H1 (cell line): Measurements from ENCODE around the gene TMEM108. TPM values are rescaled to one million over a fixed set of nuclear protein-coding genes. Genes with fewer than 3 reads are reported as not detected.

Source experiments
- CTCF ChIA-PET: fragments of 300-600 bp; sonication (Branson Sonifier 250); formaldehyde crosslinking; loops from one replicate; lab custom pipeline; 2021; ENCODE audit not compliant: partially characterized antibody; lab: Charles Lee
- POLR2A ChIA-PET: fragments of 300-600 bp; sonication (Branson Sonifier 250); formaldehyde crosslinking; loops from one replicate; lab custom pipeline; 2021; ENCODE audit warnings: inconsistent platforms; ENCODE audit not compliant: partially characterized antibody; lab: Charles Lee
- DNase-seq, 2 experiments: peaks; one replicate each; pipeline versions ENCODE4 v3.0.0 to v3.0.0-alpha.2; 2010 to 2022; ENCODE audit warnings: low spot score in 2 of 2, low read depth in 1 of 2, mixed read lengths in 1 of 2
- FAIRE-seq: peaks from 2 replicates; lab custom pipeline; 2011; peaks lifted over from hg19 to GRCh38; lab: Jason Lieb, UNC
- H2AFZ ChIP-seq: 2 replicates; pipeline ENCODE4 v1.8.1; 2012; ENCODE audit warnings: low read length, inconsistent platforms
- H2AK5ac ChIP-seq: 2 replicates; pipeline ENCODE4 v1.6.1; 2013; ENCODE audit warnings: low read depth, low read length
- H2BK120ac ChIP-seq: replicated peaks from 2 replicates; pipeline ENCODE3; 2013; ENCODE audit warnings: low read depth, low read length, inconsistent platforms
- H2BK12ac ChIP-seq: 2 replicates; pipeline ENCODE4 v1.6.1; 2013; ENCODE audit warnings: low read depth, low read length
- H2BK15ac ChIP-seq: 2 replicates; pipeline ENCODE4 v1.6.1; 2013; ENCODE audit warnings: low read length
- H2BK20ac ChIP-seq: 2 replicates; pipeline ENCODE4 v1.6.1; 2013; ENCODE audit warnings: low read length
- H2BK5ac ChIP-seq: 2 replicates; pipeline ENCODE4 v1.6.1; 2013; ENCODE audit warnings: low read depth, low read length
- H3K14ac ChIP-seq: 2 replicates; pipeline ENCODE4 v1.6.1; 2013; ENCODE audit warnings: inconsistent platforms; ENCODE audit not compliant: insufficient read length
- H3K18ac ChIP-seq: 2 replicates; pipeline ENCODE4 v1.6.1; 2013; ENCODE audit warnings: low read length; ENCODE audit errors: extremely low read depth
- H3K23ac ChIP-seq: 2 replicates; pipeline ENCODE4 v1.6.1; 2013; ENCODE audit warnings: inconsistent platforms; ENCODE audit not compliant: insufficient read length
- H3K23me2 ChIP-seq: 2 replicates; pipeline ENCODE4 v1.6.1; 2013; ENCODE audit warnings: low read depth, low read length
- H3K27ac ChIP-seq: 2 replicates; pipeline ENCODE4 v1.6.1; 2011; ENCODE audit warnings: low read depth, low read length, inconsistent platforms
- H3K27me3 ChIP-seq, 4 experiments: replicated peaks in 1 of 4; 1 replicate in 1 of 4; 2 replicates in 3 of 4; pipeline versions ENCODE4 v1.6.1 to v1.8.1; 2011 to 2013; ENCODE audit warnings: low read length in 3 of 4, mild to moderate bottlenecking in 3 of 4, inconsistent platforms in 2 of 4, mixed read lengths in 2 of 4, moderate library complexity in 1 of 4; ENCODE audit not compliant: control insufficient read depth in 3 of 4, insufficient read depth in 3 of 4; ENCODE audit errors: extremely low read depth in 1 of 4
- H3K36me3 ChIP-seq, 4 experiments: 2 replicates each; pipeline versions ENCODE4 v1.6.1 to v1.8.1; 2011 to 2013; ENCODE audit warnings: mild to moderate bottlenecking in 4 of 4, low read length in 3 of 4, moderate library complexity in 2 of 4, control low read depth in 1 of 4, inconsistent platforms in 1 of 4; ENCODE audit not compliant: insufficient read depth in 4 of 4, control insufficient read depth in 2 of 4
- H3K4ac ChIP-seq: replicated peaks from 2 replicates; pipeline ENCODE3; 2013; ENCODE audit warnings: low read length, low read depth, mixed read lengths, inconsistent platforms; ENCODE audit not compliant: insufficient read length
- H3K4me1 ChIP-seq, 4 experiments: replicated peaks in 1 of 4; 1 replicate in 1 of 4; 2 replicates in 3 of 4; pipeline versions ENCODE4 v1.6.1 to v1.8.1; 2011 to 2013; ENCODE audit warnings: low read length in 3 of 4, inconsistent platforms in 2 of 4, mixed read lengths in 1 of 4; ENCODE audit not compliant: insufficient read depth in 4 of 4, control insufficient read depth in 3 of 4
- H3K4me2 ChIP-seq, 2 experiments: 2 replicates each; pipeline versions ENCODE4 v1.6.1 to v1.8.1; 2011 to 2013; ENCODE audit warnings: low read depth in 2 of 2, low read length in 2 of 2, control low read depth in 1 of 2, inconsistent platforms in 1 of 2, mild to moderate bottlenecking in 1 of 2; ENCODE audit not compliant: insufficient read depth in 1 of 2
- H3K4me3 ChIP-seq, 4 experiments: fragments of 200-600, 300-600 bp in 1 of 4; sonication (generic), shearing (Covaris generic), sonication (Bioruptor Twin) in 1 of 4; 2 replicates each; pipeline versions ENCODE4 v1.5.1 to v1.8.1; 2011 to 2016; ENCODE audit warnings: low read length in 4 of 4, low read depth in 3 of 4, control low read depth in 2 of 4, inconsistent platforms in 2 of 4, mild to moderate bottlenecking in 2 of 4, mixed read lengths in 1 of 4, moderate library complexity in 1 of 4; ENCODE audit not compliant: insufficient read depth in 2 of 4; ENCODE audit errors: extremely low read depth in 1 of 4
- H3K56ac ChIP-seq: replicated peaks from 2 replicates; pipeline ENCODE3; 2013; ENCODE audit warnings: low read depth, mild to moderate bottlenecking, mixed read lengths, low read length, inconsistent platforms; ENCODE audit not compliant: insufficient read length
- H3K79me1 ChIP-seq: 2 replicates; pipeline ENCODE4 v1.6.1; 2013; ENCODE audit warnings: low read depth, low read length, control low read depth
- H3K79me2 ChIP-seq, 2 experiments: 2 replicates each; pipeline versions ENCODE4 v1.6.1 to v1.8.1; 2012 to 2013; ENCODE audit warnings: low read length in 2 of 2, mild to moderate bottlenecking in 2 of 2, inconsistent platforms in 1 of 2; ENCODE audit not compliant: insufficient read depth in 2 of 2, control insufficient read depth in 1 of 2
- H3K9ac ChIP-seq, 4 experiments: replicated peaks in 1 of 4; 1 replicate in 1 of 4; 2 replicates in 3 of 4; pipeline versions ENCODE4 v1.6.1 to v1.8.1; 2011 to 2013; ENCODE audit warnings: low read depth in 3 of 4, low read length in 3 of 4, control low read depth in 2 of 4, mild to moderate bottlenecking in 2 of 4, moderate library complexity in 2 of 4, inconsistent platforms in 1 of 4; ENCODE audit errors: extremely low read depth in 1 of 4
- H3K9me3 ChIP-seq, 2 experiments: 2 replicates each; pipeline versions ENCODE4 v1.6.1 to v1.8.1; 2012 to 2013; ENCODE audit warnings: mild to moderate bottlenecking in 2 of 2, moderate library complexity in 2 of 2, control low read depth in 1 of 2, inconsistent platforms in 1 of 2, low read depth in 1 of 2, low read length in 1 of 2, mixed read lengths in 1 of 2; ENCODE audit not compliant: insufficient read depth in 2 of 2
- H4K20me1 ChIP-seq, 2 experiments: replicated peaks in 1 of 2; 2 replicates each; pipeline versions ENCODE3 to v1.8.1; 2011 to 2013; ENCODE audit warnings: inconsistent platforms in 2 of 2, low read length in 2 of 2, mild to moderate bottlenecking in 1 of 2; ENCODE audit not compliant: insufficient read depth in 2 of 2, control insufficient read depth in 1 of 2
- H4K5ac ChIP-seq: 2 replicates; pipeline ENCODE4 v1.6.1; 2013; ENCODE audit warnings: low read length, low read depth, mixed read lengths, inconsistent platforms; ENCODE audit not compliant: insufficient read length
- H4K8ac ChIP-seq: 2 replicates; pipeline ENCODE4 v1.8.0; 2013; ENCODE audit warnings: mild to moderate bottlenecking, moderate library complexity, low read length, inconsistent platforms; ENCODE audit not compliant: insufficient read depth; ENCODE audit errors: extremely low read depth
- H4K91ac ChIP-seq: replicated peaks from 2 replicates; pipeline ENCODE3; 2013; ENCODE audit warnings: low read length, mixed read lengths, inconsistent platforms; ENCODE audit not compliant: insufficient read length
- BCL11A ChIP-seq, 2 experiments: IDR thresholded peaks; one replicate each; pipeline ENCODE4 v1.6.1; 2011; ENCODE audit warnings: low read depth in 2 of 2, low read length in 2 of 2, mild to moderate bottlenecking in 2 of 2
- EP300 ChIP-seq, 2 experiments: IDR thresholded peaks; 1 replicate in 1 of 2; 2 replicates in 1 of 2; pipeline ENCODE4 v1.6.1; 2011 to 2012; ENCODE audit warnings: low read depth in 2 of 2, low read length in 2 of 2, mild to moderate bottlenecking in 2 of 2, borderline replicate concordance in 1 of 2, inconsistent platforms in 1 of 2, moderate library complexity in 1 of 2
- EZH2 ChIP-seq: fragments of 200-600 bp; sonication (generic); IDR thresholded peaks from 2 replicates; pipeline ENCODE4 v1.7.1; 2012; ENCODE audit warnings: low read depth, mild to moderate bottlenecking, moderate library complexity, low read length, inconsistent platforms; ENCODE audit not compliant: severe bottlenecking
- GABPA ChIP-seq: IDR thresholded peaks from 2 replicates; pipeline ENCODE4 v1.6.1; 2011; ENCODE audit warnings: mild to moderate bottlenecking, low read length, moderate library complexity, borderline replicate concordance; ENCODE audit not compliant: insufficient read depth
- JUND ChIP-seq: IDR thresholded peaks from 2 replicates; pipeline ENCODE4 v1.6.1; 2011; ENCODE audit warnings: mild to moderate bottlenecking, improper control_type of control experiment, low read length
- KDM1A ChIP-seq: fragments of 200-600, 300-600 bp; sonication (generic); IDR thresholded peaks from 2 replicates; pipeline ENCODE4 v1.7.1; 2016; ENCODE audit warnings: mild to moderate bottlenecking, low read length, borderline replicate concordance
- PHF8 ChIP-seq: fragments of 200-600 bp; sonication (generic); conservative IDR thresholded peaks from 2 replicates; pipeline ENCODE4 v1.7.1; 2012; ENCODE audit warnings: low read depth, mild to moderate bottlenecking, inconsistent platforms, low read length, moderate library complexity
- SIX5 ChIP-seq: IDR thresholded peaks from 2 replicates; pipeline ENCODE4 v1.6.1; 2011; ENCODE audit warnings: mild to moderate bottlenecking, low read depth, low read length
- SP1 ChIP-seq: IDR thresholded peaks from 2 replicates; pipeline ENCODE4 v1.6.1; 2011; ENCODE audit warnings: low read depth, low read length
- SRF ChIP-seq: IDR thresholded peaks from 2 replicates; pipeline ENCODE4 v1.6.1; 2011; ENCODE audit warnings: mild to moderate bottlenecking, low read depth, low read length, moderate library complexity
- TBP ChIP-seq: IDR thresholded peaks from 2 replicates; pipeline ENCODE4 v1.6.1; 2011; ENCODE audit warnings: low read depth, low read length, improper control_type of control experiment
- TCF12 ChIP-seq: IDR thresholded peaks from 2 replicates; pipeline ENCODE4 v1.6.1; 2011; ENCODE audit warnings: low read depth, mild to moderate bottlenecking, low read length
- WGBS, 2 experiments: shearing (Covaris generic) in 1 of 2; methylation state at CpG; one replicate each; pipeline versions ENCODE4 v1.1.6 to v1.1.7; 2013 to 2015; ENCODE audit warnings: low lambda C conversion rate in 2 of 2, mixed read lengths in 2 of 2, inconsistent platforms in 1 of 2, low coverage in 1 of 2, missing lambda C conversion rate in 1 of 2; ENCODE audit not compliant: insufficient replicate concordance in 2 of 2, insufficient coverage in 1 of 2, insufficient read length in 1 of 2; ENCODE audit errors: extremely low coverage in 1 of 2, missing lambda C conversion rate in 1 of 2; 5-methylcytosine and 5-hydroxymethylcytosine counted together
- polyA plus RNA-seq, 7 experiments: library from polyadenylated mRNA; depleted of rRNA in 3 of 7; stranded (reverse) in 5 of 7; unstranded in 2 of 7; fragments of >200 nt in 5 of 7; fragments of 200-250 nt in 2 of 7; gene quantifications; 1 replicate in 5 of 7; 2 replicates in 1 of 7; 4 replicates in 1 of 7; pipeline versions ENCODE4 v1.2.1 to v1.2.3, GENCODE V29; 2011 to 2013; ENCODE audit warnings: missing spikeins in 2 of 7, mixed read lengths in 2 of 7
- total RNA-seq: library from RNA; stranded (reverse); fragmentation: NEBNext Ultra II Directional; extraction: Animal tissue kit (Norgen Biotek cat#: 25700); gene quantifications from 2 replicates; pipeline ENCODE4 v1.2.1, GENCODE V29; 2021

TMEM108 gene
- total and polyA plus RNA-seq, 2 of the 8 experiments (the other 6 are each of a cell fraction or from before 2014, with no cell fraction given): 14.3 to 16.2 TPM

DNA sequence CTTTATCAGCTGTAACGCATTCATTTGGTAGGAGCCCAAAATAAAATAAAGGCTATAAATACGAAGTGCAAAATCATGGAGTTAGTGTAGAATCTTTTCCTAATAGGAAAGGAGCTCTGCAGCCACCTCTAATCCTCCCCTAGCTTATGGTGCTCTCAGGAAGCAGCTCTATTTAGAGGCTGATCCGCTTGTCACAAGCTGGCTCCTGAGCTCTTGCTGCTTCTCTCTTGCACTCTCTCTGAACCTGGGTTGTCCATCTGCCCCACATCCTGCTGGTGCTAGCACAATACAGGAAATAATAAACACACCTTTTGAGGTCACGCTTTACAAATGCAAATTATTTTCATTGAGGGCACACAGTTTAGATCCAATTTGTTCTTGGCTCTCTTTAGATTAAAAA is 324.3 kb downstream of the TMEM108 start:
- Histone ChIP-seq H3K4me3 (no peak overlapping the region), H3K4ac (no peak overlapping the region), H2BK15ac (no peak overlapping the region), H3K56ac (no peak overlapping the region), H2BK120ac (no peak overlapping the region), H2BK20ac (no peak overlapping the region), H3K4me2 (no peak overlapping the region), H3K79me1 (no peaks in the 10 kb centered on the region), H3K9ac (no peak overlapping the region), H3K36me3 (no peaks in the 10 kb centered on the region; a peak in 1 of 8 replicates), H3K9me3 (no peaks in the 10 kb centered on the region), H2BK5ac (no peak overlapping the region), H2AFZ (no peak overlapping the region), H3K27me3 (peaks cover 0 to 1% (median 0%) of the 10 kb centered on the region in 4 experiments; a peak in 1 of 7 replicates), H4K91ac (no peak overlapping the region), H3K23ac (no peak overlapping the region), H2BK12ac (no peak overlapping the region), H3K18ac (no peak overlapping the region), H3K79me2 (no peaks in the 10 kb centered on the region), H3K23me2 (no peaks in the 10 kb centered on the region), H4K5ac (no peak overlapping the region), H4K8ac (no peak overlapping the region), H3K27ac (no peak overlapping the region), H3K14ac (no peak overlapping the region), H4K20me1 (no peaks in the 10 kb centered on the region), H2AK5ac (no peak overlapping the region), H3K4me1 (peaks cover 0 to 3% (median 2%) of the 10 kb centered on the region in 4 experiments; a peak in 2 of 7 replicates)
- DNase-seq: no peak
- 92% methylated on average over 4 of the region's 4 CpGs; no CpG with 5 or more reads in 1 of the 2 experiments for WGBS, 2 experiments
- CTCF ChIA-PET: interaction anchor here (0.6 to 18.0 kb wide), 5 partner anchors 15 to 624 kb away, joined by 3 to 189 read pairs (median 5); no protein-coding TSS in a partner anchor
- TF ChIP-seq EP300 (IDR thresholded peaks at IDR 0.05; ENCODE audit: borderline replicate concordance in 1 of 2, low read depth in 2 of 2, low read length in 2 of 2): no peak
- no peak for TF ChIP-seq BCL11A (IDR thresholded peaks at IDR 0.05; ENCODE audit: low read depth in 2 of 2, low read length in 2 of 2)
- no peak for TF ChIP-seq JUND
- TF ChIP-seq SP1: no peak
- no peak for TF ChIP-seq GABPA
- TF ChIP-seq SRF: no peak
- TF ChIP-seq SIX5: no peak
- no peak for TF ChIP-seq KDM1A
- TF ChIP-seq TCF12: no peak
- no peak for TF ChIP-seq TBP
- no peak for TF ChIP-seq PHF8
- TF ChIP-seq EZH2: no peak
- POLR2A ChIA-PET: no interaction called here
- FAIRE-seq: no peak
